ENCODE results near the gene KERA. TPM values are rescaled to one million over a fixed set of nuclear protein-coding genes. Genes with fewer than 3 reads are reported as not detected.

The KERA gene
- total and polyA plus RNA-seq, 2 donors (not counting 1 experiment from before 2014, with no cell fraction given): not detected

DNA sequence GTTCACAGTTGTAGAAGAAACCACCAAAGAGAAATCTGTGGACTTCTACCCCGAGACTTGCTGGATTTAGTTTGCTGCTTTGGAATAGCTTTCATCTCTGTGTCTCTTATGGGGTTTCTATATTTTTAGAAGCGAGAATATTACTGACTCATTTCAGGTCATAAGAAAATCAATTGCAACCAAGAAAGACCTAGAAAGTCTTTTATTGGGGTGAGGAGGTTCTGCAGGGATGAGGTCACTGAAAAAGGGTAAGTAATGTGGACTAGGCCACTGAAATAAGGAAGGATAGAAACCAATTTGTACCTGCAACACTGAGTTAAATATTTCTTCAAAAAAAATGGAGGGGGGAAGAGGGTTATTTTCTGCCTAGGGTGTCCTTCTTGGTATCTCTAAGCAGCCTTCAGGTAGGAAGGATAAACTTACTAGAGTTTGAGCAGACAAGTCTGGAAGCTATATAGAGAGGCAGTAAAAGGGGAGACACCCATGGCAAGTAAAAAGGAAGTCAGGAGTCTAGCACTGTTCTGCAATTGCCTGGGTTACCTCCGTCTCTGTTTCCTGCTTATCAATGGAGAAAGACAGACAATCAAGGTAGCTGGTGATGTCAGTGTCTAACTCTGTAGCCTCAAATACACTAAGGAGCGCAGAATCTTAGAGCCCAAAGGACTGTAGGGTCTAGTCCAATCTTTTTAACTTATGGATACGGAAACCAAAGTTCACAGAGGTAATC is 19.6 kb upstream of the KERA start:
- TF ChIP-seq EZH2 (IDR thresholded peaks at IDR 0.05; ENCODE audit: borderline replicate concordance, insufficient read depth, low read depth, low read length, poor library complexity, severe bottlenecking): no peak
- TF ChIP-seq, protein P1, sequence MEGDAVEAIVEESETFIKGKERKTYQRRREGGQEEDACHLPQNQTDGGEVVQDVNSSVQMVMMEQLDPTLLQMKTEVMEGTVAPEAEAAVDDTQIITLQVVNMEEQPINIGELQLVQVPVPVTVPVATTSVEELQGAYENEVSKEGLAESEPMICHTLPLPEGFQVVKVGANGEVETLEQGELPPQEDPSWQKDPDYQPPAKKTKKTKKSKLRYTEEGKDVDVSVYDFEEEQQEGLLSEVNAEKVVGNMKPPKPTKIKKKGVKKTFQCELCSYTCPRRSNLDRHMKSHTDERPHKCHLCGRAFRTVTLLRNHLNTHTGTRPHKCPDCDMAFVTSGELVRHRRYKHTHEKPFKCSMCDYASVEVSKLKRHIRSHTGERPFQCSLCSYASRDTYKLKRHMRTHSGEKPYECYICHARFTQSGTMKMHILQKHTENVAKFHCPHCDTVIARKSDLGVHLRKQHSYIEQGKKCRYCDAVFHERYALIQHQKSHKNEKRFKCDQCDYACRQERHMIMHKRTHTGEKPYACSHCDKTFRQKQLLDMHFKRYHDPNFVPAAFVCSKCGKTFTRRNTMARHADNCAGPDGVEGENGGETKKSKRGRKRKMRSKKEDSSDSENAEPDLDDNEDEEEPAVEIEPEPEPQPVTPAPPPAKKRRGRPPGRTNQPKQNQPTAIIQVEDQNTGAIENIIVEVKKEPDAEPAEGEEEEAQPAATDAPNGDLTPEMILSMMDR (IDR thresholded peaks at IDR 0.05): no peak
- Histone ChIP-seq H3K9me3 (ENCODE audit: control extremely low read depth in 1 of 3, control insufficient read depth in 2 of 3, insufficient read depth in 1 of 3, low read length in 2 of 3) (no peaks in the 10 kb centered on the region), H3K27ac (ENCODE audit: low read length in 2 of 2) (no peak overlapping the region), H3K36me3 (replicated peaks in 1 of 2; ENCODE audit: control extremely low read depth in 1 of 2, control insufficient read depth in 1 of 2, extremely low read depth in 1 of 2, insufficient read depth in 2 of 2, low read length in 1 of 2) (no peaks in the 10 kb centered on the region), H3K79me2 (ENCODE audit: control insufficient read depth, insufficient read depth, low read length) (no peaks in the 10 kb centered on the region), H3K4me2 (replicated peaks; ENCODE audit: low read depth, low read length, poor library complexity, severe bottlenecking) (no peak overlapping the region), H3K4me3 (ENCODE audit: control extremely low read depth in 1 of 5, extremely low read depth in 1 of 5, insufficient read depth in 1 of 5, low read depth in 2 of 5, low read length in 4 of 5) (no peak overlapping the region), H4K20me1 (ENCODE audit: control insufficient read depth, insufficient read depth, low read length, poor library complexity, severe bottlenecking) (no peaks in the 10 kb centered on the region), H3K27me3 (replicated peaks in 1 of 4; ENCODE audit: control extremely low read depth in 1 of 4, control insufficient read depth in 3 of 4, insufficient read depth in 4 of 4, low read length in 3 of 4) (no peaks in the 10 kb centered on the region), H2AFZ (ENCODE audit: insufficient read depth, low read depth, low read length, poor library complexity, severe bottlenecking) (no peak overlapping the region), H3K4me1 (ENCODE audit: control insufficient read depth in 2 of 2, insufficient read depth in 2 of 2, low read length in 2 of 2) (no peaks in the 10 kb centered on the region), H3K9ac (ENCODE audit: low read length) (no peak overlapping the region)
- Mint-ChIP-seq H3K27me3 (no peaks in the 10 kb centered on the region), H3K4me3 (no peak overlapping the region), H3K9me3 (ENCODE audit: insufficient read depth) (no peaks in the 10 kb centered on the region), H3K27ac (no peak overlapping the region), H3K4me1 (no peaks in the 10 kb centered on the region)
- 75% methylated on average over 2 of the region's 5 CpGs for WGBS (ENCODE audit: insufficient coverage)
- no peak for DNase-seq
- POLR2A ChIA-PET: no interaction called here
- intact Hi-C loops (cut with micrococcal nuclease): no loop called here
- no peak for ATAC-seq (ENCODE audit: low read depth)
- CTCF ChIA-PET: no interaction called here

- TF ChIP-seq EZH2 (IDR thresholded peaks at IDR 0.05; ENCODE audit: borderline replicate concordance, insufficient read depth, low read depth, low read length, poor library complexity, severe bottlenecking): no peak
- TF ChIP-seq, protein P1 (IDR thresholded peaks at IDR 0.05): no peak
- Histone ChIP-seq H4K20me1 (ENCODE audit: control insufficient read depth, insufficient read depth, low read length, poor library complexity, severe bottlenecking) (no peaks in the 10 kb centered on the region), H3K36me3 (replicated peaks in 1 of 2; ENCODE audit: control extremely low read depth in 1 of 2, control insufficient read depth in 1 of 2, extremely low read depth in 1 of 2, insufficient read depth in 2 of 2, low read length in 1 of 2) (no peaks in the 10 kb centered on the region), H2AFZ (ENCODE audit: insufficient read depth, low read depth, low read length, poor library complexity, severe bottlenecking) (no peak overlapping the region), H3K27me3 (replicated peaks in 1 of 4; ENCODE audit: control extremely low read depth in 1 of 4, control insufficient read depth in 3 of 4, insufficient read depth in 4 of 4, low read length in 3 of 4) (no peaks in the 10 kb centered on the region), H3K79me2 (ENCODE audit: control insufficient read depth, insufficient read depth, low read length) (no peaks in the 10 kb centered on the region), H3K9me3 (ENCODE audit: control extremely low read depth in 1 of 3, control insufficient read depth in 2 of 3, insufficient read depth in 1 of 3, low read length in 2 of 3) (no peaks in the 10 kb centered on the region), H3K4me2 (replicated peaks; ENCODE audit: low read depth, low read length, poor library complexity, severe bottlenecking) (no peak overlapping the region), H3K9ac (ENCODE audit: low read length) (no peak overlapping the region), H3K4me1 (ENCODE audit: control insufficient read depth in 2 of 2, insufficient read depth in 2 of 2, low read length in 2 of 2) (no peaks in the 10 kb centered on the region), H3K4me3 (ENCODE audit: control extremely low read depth in 1 of 5, extremely low read depth in 1 of 5, insufficient read depth in 1 of 5, low read depth in 2 of 5, low read length in 4 of 5) (no peak overlapping the region), H3K27ac (ENCODE audit: low read length in 2 of 2) (no peak overlapping the region)
- ChIA-PET POLR2A (no interaction called here), CTCF (no interaction called here)
- ATAC-seq (ENCODE audit: low read depth) (no peak), DNase-seq (no peak)
- no peak overlapping the region for H3K27ac Mint-ChIP-seq
- no peak overlapping the region for H3K4me3 Mint-ChIP-seq
- no peaks in the 10 kb centered on the region for H3K4me1 Mint-ChIP-seq
- 75% methylated on average over 1 of the region's 1 CpG for WGBS (ENCODE audit: insufficient coverage)
- intact Hi-C loops (cut with micrococcal nuclease): no loop called here
- no peaks in the 10 kb centered on the region for H3K27me3 Mint-ChIP-seq
- no peaks in the 10 kb centered on the region for H3K9me3 Mint-ChIP-seq (ENCODE audit: insufficient read depth)
These were observed 17.0 kb upstream of the KERA start for GRCh38 chr12:91074851-91075250.
